Myometrial cell (primary cell): ENCODE data around the gene CYB5R3. TPM values are rescaled to one million over a fixed set of nuclear protein-coding genes. Genes with fewer than 3 reads are reported as not detected.

Source experiments
- total RNA-seq: library from RNA; depleted of rRNA; stranded (reverse); fragments of >200 nt; gene quantifications from 2 replicates; pipeline ENCODE4 v1.2.3, GENCODE V29; 2015

CYB5R3 gene
- 147 and 154 TPM in 2 replicates for total RNA-seq

GRCh38 chr22:42649246-42650099 lies at the start of gene CYB5R3:
Gene CYB5R3, minus strand, starts transcription at chr22:42649392. Its CDS starts 77 bp downstream, at chr22:42649315.

GRCh38 chr22:42614312-42615091 lies 34.7 kb downstream of the CYB5R3 start, which contains the start of gene POLDIP3:
Gene POLDIP3, minus strand, starts transcription at chr22:42614883. Its CDS starts 26 bp downstream, at chr22:42614857.

Other genes with a start within 250 kb of the CYB5R3 start
- 0.18 TPM in 1 of 2 replicates, not detected in the other for gene NFAM1, start 217.0 kb downstream of the CYB5R3 start, total RNA-seq
- gene RRP7A, start 129.6 kb downstream of the CYB5R3 start, total RNA-seq: 37.9 and 49.0 TPM in 2 replicates
- 6.9 and 20.2 TPM in 2 replicates for gene SERHL2, start 95.4 kb downstream of the CYB5R3 start, total RNA-seq
- gene POLDIP3, start 34.5 kb downstream of the CYB5R3 start, total RNA-seq: 30.3 TPM in 2 replicates
- not detected in 2 replicates for gene ATP5MGL, start 8.8 kb downstream of the CYB5R3 start, total RNA-seq
- gene A4GALT, start 71.5 kb upstream of the CYB5R3 start, total RNA-seq: 6.9 and 8.3 TPM in 2 replicates
- 77.1 and 124 TPM in 2 replicates for gene ARFGAP3, start 207.9 kb upstream of the CYB5R3 start, total RNA-seq